Right ventricle myocardium superior (tissue), 1 donor: Measurements from ENCODE around the gene SWI5. TPM values are rescaled to one million over a fixed set of nuclear protein-coding genes. Genes with fewer than 3 reads are reported as not detected.
"Not testable (repeated sequence)": the region's sequence is repeated elsewhere in the genome, so short reads cannot be mapped to it uniquely, and the experiment has no call there.

Experiments used
- ATAC-seq: fragments of 200-7000 bp; cut with Tn5 transposase; one replicate; pipeline ENCODE4 v1.9.1; 2020; ENCODE audit warnings: mild to moderate bottlenecking; ENCODE audit not compliant: poor library complexity
- DNase-seq: peaks from one replicate; pipeline ENCODE4 v3.0.0-alpha.2; 2020
- intact Hi-C: fragments of 100-400 bp; cut with DNase I; formaldehyde crosslinking; loops from one replicate; pipeline ENCODE4 v1.11.2; 2022
- total RNA-seq: library from RNA; stranded (reverse); fragmentation: NEBNext Ultra II Directional; extraction: Animal tissue kit (Norgen Biotek cat#: 25700); gene quantifications from one replicate; pipeline ENCODE4 v1.2.1, GENCODE V29; 2021
- donor health status: DM: no; HTN: yes; CAD: no; lungs with severe emphysema.

Gene SWI5
- total RNA-seq, 1 donor from 2014 or later = 16.3 TPM

DNA sequence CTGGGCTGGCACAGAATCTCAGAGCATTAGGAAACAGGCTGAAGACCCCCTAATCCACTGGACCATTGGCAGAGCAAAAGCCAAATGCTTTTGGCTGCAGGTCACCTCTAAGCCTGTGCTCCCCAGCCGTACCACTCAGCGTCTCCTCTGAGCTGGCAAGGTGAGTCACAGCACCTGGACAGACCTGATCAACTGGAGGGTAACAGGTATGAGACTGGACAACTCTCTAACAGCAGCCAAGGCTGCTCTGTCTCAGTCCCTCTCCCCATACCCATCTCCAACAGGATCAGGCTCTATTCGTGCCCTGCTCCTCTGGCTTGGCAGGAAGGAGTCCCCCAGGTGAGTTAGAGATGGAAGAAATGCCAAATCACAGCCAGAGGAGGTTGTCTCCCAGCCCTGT lies 5.0 kb upstream of the SWI5 start:
- DNase-seq (no peak), ATAC-seq (no peak)
- intact Hi-C loops = no loop called here

DNA sequence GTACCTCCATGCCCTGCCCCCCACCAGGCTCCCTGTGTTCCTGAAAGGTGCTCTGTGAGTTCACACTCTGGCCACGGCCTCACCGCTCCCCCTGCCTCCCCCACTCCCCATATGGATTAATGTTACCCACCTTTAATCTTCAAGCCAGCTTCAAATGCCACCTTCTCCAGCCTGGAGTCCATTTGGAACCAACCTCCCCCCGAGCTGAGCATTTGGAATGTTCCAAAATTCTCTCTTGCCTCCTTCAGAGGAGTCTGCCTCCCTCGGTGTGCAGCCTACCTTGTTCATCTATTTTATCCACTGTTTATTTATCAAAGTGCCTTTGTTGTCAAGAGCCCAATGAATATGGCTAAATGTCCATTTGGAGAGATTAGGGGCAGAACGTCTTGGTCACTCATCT lies 4.6 kb upstream of the SWI5 start:
- intact Hi-C loops = no loop called here
- ATAC-seq = no peak
- no peak for DNase-seq

- intact Hi-C loops = no loop called here
- DNase-seq (no peak), ATAC-seq (no peak)
Measured at GRCh38 chr9:128274245-128274644, 1.8 kb upstream of the SWI5 start.

DNA sequence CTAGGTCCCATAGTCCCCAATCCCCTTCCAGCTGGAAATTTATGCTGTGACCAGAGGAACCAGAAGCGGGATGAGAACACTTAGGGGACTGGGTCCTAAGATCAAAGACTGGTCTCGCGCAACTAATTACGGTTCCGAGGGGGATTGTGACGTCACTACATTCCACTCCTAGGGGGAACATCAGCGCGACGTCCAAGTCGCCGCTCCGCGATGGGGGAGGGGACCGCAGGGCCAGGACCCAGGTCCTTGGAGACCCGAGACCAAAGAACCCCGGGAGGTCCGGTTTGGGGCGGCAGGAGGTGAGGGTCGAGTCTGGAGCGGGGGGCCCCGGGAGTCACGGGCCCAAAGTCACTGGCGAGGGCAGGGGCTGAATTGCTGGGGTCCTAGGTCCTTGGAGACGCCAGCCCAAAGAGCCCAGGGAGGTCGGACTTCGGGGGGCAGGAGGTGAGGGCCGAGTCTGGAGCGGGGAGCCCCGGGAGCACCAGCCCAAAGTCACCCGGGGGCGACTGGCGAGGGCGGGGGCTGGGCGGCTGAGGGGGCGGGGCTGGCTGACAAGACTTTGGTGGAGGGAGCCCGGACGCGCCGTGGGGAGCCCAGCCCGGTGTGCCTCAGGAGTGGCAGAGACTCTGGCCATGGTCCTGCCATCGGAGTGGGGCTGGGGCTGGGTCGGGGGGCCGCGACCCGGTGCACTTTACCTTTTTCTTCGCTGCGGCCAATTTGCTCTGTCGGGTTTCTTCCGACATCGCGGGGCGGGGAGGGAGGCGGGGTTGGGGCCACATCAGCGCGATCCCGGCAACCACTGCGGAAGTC lies 673 bp upstream of the SWI5 start, which contains the start of gene GOLGA2:
Gene GOLGA2, minus strand, starts transcription at position 810 of the 810 bp plus-strand sequence. Its CDS starts 31 bp downstream, at position 779.
- DNase-seq (no peak), ATAC-seq (peak; percentile 73)
- intact Hi-C loops = no loop called here

GRCh38 chr9:128276574-128277270 lies 646 bp downstream of the SWI5 start:
- peak; percentile 11 for ATAC-seq
- intact Hi-C loops = no loop called here

DNA sequence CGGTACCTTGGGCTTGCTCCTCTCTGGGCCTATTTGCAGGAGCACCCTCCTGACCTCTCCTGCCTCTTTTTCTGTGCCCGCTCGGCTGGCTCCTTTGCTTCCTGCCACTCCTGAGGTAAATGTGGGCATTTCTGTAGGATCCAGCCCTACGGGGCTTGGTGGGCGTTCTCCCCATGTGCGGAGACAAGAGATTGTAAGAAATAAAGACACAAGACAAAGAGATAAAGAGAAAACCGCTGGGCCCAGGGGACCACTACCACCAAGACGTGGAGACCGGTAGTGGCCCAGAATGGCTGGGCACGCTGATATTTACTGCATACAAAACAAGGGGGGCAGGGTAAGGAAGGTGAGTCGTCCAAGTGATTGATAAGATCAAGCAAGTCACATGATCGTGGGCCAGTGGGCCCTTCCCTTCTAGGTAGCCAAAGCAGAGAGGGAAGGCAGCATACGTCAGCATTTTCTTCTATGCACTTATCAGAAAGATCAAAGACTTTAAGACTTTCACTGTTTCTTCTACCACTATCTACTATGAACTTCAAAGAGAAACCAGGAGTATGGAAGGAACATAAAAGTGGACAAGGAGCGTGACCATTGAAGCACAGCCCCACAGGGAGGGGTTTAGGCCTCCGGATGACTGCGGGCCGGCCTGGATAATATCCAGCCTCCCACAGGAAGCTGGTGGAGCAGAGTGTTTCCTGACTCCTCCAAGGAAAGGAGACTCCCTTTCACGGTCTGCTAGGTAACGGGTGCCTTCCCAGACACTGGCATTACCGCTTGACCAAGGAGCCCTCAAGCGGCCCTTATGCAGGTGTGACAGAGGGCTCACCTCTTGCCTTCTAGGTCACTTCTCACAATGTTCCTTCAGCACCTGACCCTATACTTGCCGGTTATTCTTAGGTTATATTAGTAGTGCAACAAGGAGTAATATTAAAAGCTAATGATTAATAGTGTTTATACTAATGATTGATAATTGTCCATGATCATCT lies 3.3 kb downstream of the SWI5 start:
- intact Hi-C loops, ATAC-seq, DNase-seq: not testable (repeated sequence)

More at GRCh38 chr9:128276574-128277270, 646 bp downstream of the SWI5 start:
- DNase-seq = no peak

- intact Hi-C loops = no loop called here
- no peak for ATAC-seq
Measured at GRCh38 chr9:128280084-128280622, 4.1 kb downstream of the SWI5 start.

DNA sequence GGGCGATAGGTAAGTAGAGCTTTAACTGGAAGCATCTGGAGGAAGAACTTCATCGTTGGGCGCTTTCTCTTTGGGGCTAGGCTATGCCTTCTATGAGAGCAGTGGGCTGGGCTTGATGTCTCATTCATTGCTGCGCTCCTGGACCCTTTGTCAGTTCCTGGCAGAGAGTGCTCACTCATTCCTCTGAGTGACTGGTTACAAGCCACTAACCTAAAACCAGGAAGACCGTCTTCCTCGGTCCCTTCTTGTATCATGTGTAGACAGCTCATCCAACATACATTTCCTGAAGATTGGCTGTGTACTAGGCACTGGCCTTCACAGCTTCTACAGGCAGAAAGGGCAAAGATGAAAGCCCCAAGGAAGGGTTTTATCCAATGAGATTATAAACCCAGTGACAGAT lies 6.4 kb downstream of the SWI5 start:
- intact Hi-C loops = no loop called here
- ATAC-seq = no peak

More at GRCh38 chr9:128280084-128280622, 4.1 kb downstream of the SWI5 start:
- DNase-seq = no peak

GRCh38 chr9:128285033-128285784 lies 9.1 kb downstream of the SWI5 start:
- ATAC-seq = no peak
- intact Hi-C loops = no loop called here

More for the DNA sequence above, 6.4 kb downstream of the SWI5 start:
- DNase-seq = no peak

GRCh38 chr9:128286440-128286839 lies 10.4 kb downstream of the SWI5 start:
- peak; percentile 87 for ATAC-seq
- DNase-seq = peak; percentile 70
- intact Hi-C loops = no loop called here

More at GRCh38 chr9:128285033-128285784, 9.1 kb downstream of the SWI5 start:
- DNase-seq = no peak

- intact Hi-C loops = no loop called here
- ATAC-seq = no peak
- DNase-seq = no peak
Measured at GRCh38 chr9:128288273-128289004, 12.4 kb downstream of the SWI5 start.

DNA sequence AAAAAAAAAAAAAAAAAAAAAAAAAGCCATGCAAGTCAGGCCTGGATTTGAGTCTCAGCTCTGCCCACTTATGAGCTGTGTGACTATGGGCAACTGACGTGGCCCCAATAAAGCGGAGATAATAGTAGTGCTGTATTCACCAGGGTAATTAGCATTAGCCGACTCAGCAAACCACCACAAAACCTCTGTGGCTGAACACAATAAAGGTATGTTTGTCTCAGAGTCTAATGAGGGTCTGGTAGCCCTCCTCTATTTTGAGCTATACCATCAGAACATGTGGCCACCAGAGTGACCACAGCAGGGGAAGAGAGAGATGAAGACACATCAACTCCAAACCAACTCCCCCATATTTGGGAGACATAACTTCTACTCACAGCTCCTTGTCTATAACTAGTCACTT lies 15.9 kb downstream of the SWI5 start:
- ATAC-seq = no peak
- DNase-seq = no peak
- intact Hi-C loops = no loop called here

DNA sequence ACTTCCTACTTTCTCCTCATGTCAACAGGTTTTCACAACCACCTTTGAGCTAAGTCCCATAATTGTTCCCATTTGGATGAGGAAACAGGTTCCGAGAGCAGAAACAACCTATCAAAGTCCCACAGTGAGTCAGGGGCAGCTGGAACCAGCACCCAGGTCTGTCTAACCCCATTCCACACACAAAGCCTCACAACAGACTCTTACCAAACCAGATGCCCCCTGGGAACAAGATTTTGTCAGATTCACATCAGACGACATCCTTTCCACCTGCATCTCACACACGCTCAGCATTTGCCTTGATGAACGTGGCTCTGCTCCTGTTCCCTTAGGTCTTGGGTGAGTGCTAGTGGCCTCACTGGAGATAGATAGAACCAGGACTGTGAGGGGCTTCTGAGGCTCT lies 17.0 kb downstream of the SWI5 start:
- DNase-seq = no peak
- intact Hi-C loops = no loop called here
- no peak for ATAC-seq

DNA sequence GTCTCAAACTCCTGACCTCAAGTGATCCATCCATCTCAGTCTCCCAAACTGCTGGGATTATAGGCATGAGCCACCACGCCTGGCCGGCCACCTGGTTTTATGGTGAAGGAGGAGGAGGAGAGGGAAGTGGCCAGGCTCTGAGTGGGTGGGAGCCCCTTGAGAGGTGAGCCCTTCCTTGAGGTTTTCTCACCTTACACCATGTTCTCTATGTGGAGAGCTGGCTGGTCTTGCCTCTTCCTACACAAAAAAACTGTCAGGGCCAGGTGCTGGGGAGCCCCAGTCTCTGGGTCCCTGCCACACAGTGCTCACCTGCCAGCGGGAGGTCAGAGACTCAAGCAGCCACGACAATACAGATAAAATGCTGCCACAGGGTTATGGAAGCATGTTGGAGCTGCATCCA lies 18.1 kb downstream of the SWI5 start:
- no peak for ATAC-seq
- no peak for DNase-seq
- intact Hi-C loops = loop anchor here (2.0 kb wide), 1 partner anchor 47 kb away; the partner anchor contains the start of gene SLC27A4

- no peak for DNase-seq
- ATAC-seq = no peak
- intact Hi-C loops = no loop called here
Measured at GRCh38 chr9:128296340-128297220, 20.5 kb downstream of the SWI5 start.

- intact Hi-C loops = no loop called here
- ATAC-seq (no peak), DNase-seq (no peak)
Measured at GRCh38 chr9:128297221-128297773, 21.2 kb downstream of the SWI5 start.
